HAP-1 (cell line): ENCODE results near the gene PDLIM4.
A peak's percentile ranks its signal among the peaks of the same experiment; 100 is the strongest.

Source experiments
- DNase-seq, 2 experiments: peaks; one replicate each; pipeline ENCODE4 v3.0.0-alpha.2; 2016 to 2020; ENCODE audit warnings: low spot score in 2 of 2
- H3K27me3 ChIP-seq: fragments of 250-450 bp; sonication (Bioruptor Pico); 2 replicates; pipeline ENCODE4 v1.5.1; 2020; ENCODE audit warnings: low read depth, mild to moderate bottlenecking, moderate library complexity
- H3K36me3 ChIP-seq: fragments of 250-450 bp; sonication (Bioruptor Pico); replicated peaks from 2 replicates; pipeline ENCODE4 v1.5.1; 2020; ENCODE audit warnings: mild to moderate bottlenecking
- H3K4me1 ChIP-seq: fragments of 250-450 bp; sonication (Bioruptor Pico); 2 replicates; pipeline ENCODE4 v1.5.1; 2020; ENCODE audit warnings: mild to moderate bottlenecking
- H3K4me3 ChIP-seq: fragments of 250-450 bp; sonication (Bioruptor Pico); 2 replicates; pipeline ENCODE4 v1.5.1; 2020; ENCODE audit warnings: mild to moderate bottlenecking, moderate library complexity
- H3K9me3 ChIP-seq: fragments of 250-450 bp; sonication (Bioruptor Pico); 2 replicates; pipeline ENCODE4 v1.5.1; 2020; ENCODE audit warnings: mild to moderate bottlenecking, moderate library complexity
- in situ Hi-C: fragments of 300-500 bp; cut with MboI; formaldehyde crosslinking; loops from 3 replicates; pipeline ENCODE4 v1.14.3; 2020; ENCODE audit warnings: low sequenced_read_pairs, inconsistent platforms, mixed read lengths

The PDLIM4 gene

GRCh38 chr5:132221781-132222648, 35.5 kb upstream of the PDLIM4 start:
- Histone ChIP-seq H3K9me3 (no peaks in the 10 kb centered on the region), H3K27me3 (no peaks in the 10 kb centered on the region), H3K4me3 (no peak overlapping the region), H3K36me3 (0 out of 2 replicates have a peak, but pooled peaks cover 3% of the 10 kb centered on the region), H3K4me1 (peaks cover 12% of the 10 kb centered on the region; the same call in 1 of the 2 replicates)
- in situ Hi-C loops = no loop called here
- DNase-seq = no peak

- H3K36me3 ChIP-seq = no peaks in the 10 kb centered on the region
- no peaks in the 10 kb centered on the region for H3K9me3 ChIP-seq
- H3K4me1 ChIP-seq = peaks cover 12% of the 10 kb centered on the region; the same call in 1 of the 2 replicates
- H3K4me3 ChIP-seq = no peak overlapping the region
- H3K27me3 ChIP-seq = no peaks in the 10 kb centered on the region
- DNase-seq = no peak
- in situ Hi-C loops = no loop called here
Observed at GRCh38 chr5:132222649-132223038, 34.9 kb upstream of the PDLIM4 start.

GRCh38 chr5:132223861-132224260, 33.6 kb upstream of the PDLIM4 start:
- Histone ChIP-seq H3K9me3 (no peaks in the 10 kb centered on the region), H3K4me3 (no peak overlapping the region), H3K36me3 (no peaks in the 10 kb centered on the region), H3K4me1 (peaks cover 15% of the 10 kb centered on the region), H3K27me3 (no peaks in the 10 kb centered on the region)
- in situ Hi-C loops = no loop called here
- DNase-seq = no peak

GRCh38 chr5:132224716-132225115, 32.8 kb upstream of the PDLIM4 start:
- Histone ChIP-seq H3K4me3 (no peak overlapping the region), H3K36me3 (no peaks in the 10 kb centered on the region), H3K9me3 (no peaks in the 10 kb centered on the region), H3K4me1 (peaks cover 15% of the 10 kb centered on the region), H3K27me3 (no peaks in the 10 kb centered on the region)
- in situ Hi-C loops = no loop called here
- DNase-seq = no peak

- in situ Hi-C loops = no loop called here
- Histone ChIP-seq H3K9me3 (no peaks in the 10 kb centered on the region), H3K4me1 (peaks cover 15% of the 10 kb centered on the region), H3K36me3 (no peaks in the 10 kb centered on the region), H3K27me3 (no peaks in the 10 kb centered on the region), H3K4me3 (no peak overlapping the region)
- peak; percentile 14 to 62 for DNase-seq
Observed at GRCh38 chr5:132225165-132226032, 32.1 kb upstream of the PDLIM4 start.

- DNase-seq = no peak
- H3K9me3 ChIP-seq = no peaks in the 10 kb centered on the region
- peaks cover 15% of the 10 kb centered on the region for H3K4me1 ChIP-seq
- H3K27me3 ChIP-seq = no peaks in the 10 kb centered on the region
- H3K36me3 ChIP-seq = no peaks in the 10 kb centered on the region
- in situ Hi-C loops = no loop called here
- peak overlapping the region; percentile 48 for H3K4me3 ChIP-seq
Observed at GRCh38 chr5:132226516-132227234, 30.8 kb upstream of the PDLIM4 start.

GRCh38 chr5:132227235-132227484, 30.3 kb upstream of the PDLIM4 start:
- H3K4me3 ChIP-seq = peak overlapping the region; percentile 48
- in situ Hi-C loops = no loop called here

GRCh38 chr5:132227485-132228240, 29.8 kb upstream of the PDLIM4 start, which contains the start of gene P4HA2:
TSS of gene P4HA2 (minus strand) at chr5:132227853. CDS start at chr5:132218626, 9,227 bp downstream.
- H3K27me3 ChIP-seq = no peaks in the 10 kb centered on the region
- no peaks in the 10 kb centered on the region for H3K9me3 ChIP-seq
- peaks cover 15% of the 10 kb centered on the region for H3K4me1 ChIP-seq
- in situ Hi-C loops = no loop called here
- DNase-seq = peak; percentile 74 to 86
- peak within 1 kb of the TSS; percentile 48 for H3K4me3 ChIP-seq
- H3K36me3 ChIP-seq = no peaks in the 10 kb centered on the region

More at GRCh38 chr5:132227235-132227484, 30.3 kb upstream of the PDLIM4 start:
- Histone ChIP-seq H3K4me1 (peaks cover 15% of the 10 kb centered on the region), H3K27me3 (no peaks in the 10 kb centered on the region), H3K9me3 (no peaks in the 10 kb centered on the region), H3K36me3 (no peaks in the 10 kb centered on the region)
- DNase-seq = no peak

- DNase-seq = no peak
- Histone ChIP-seq H3K27me3 (no peaks in the 10 kb centered on the region), H3K4me3 (peak overlapping the region; percentile 48), H3K36me3 (no peaks in the 10 kb centered on the region), H3K4me1 (peaks cover 15% of the 10 kb centered on the region), H3K9me3 (no peaks in the 10 kb centered on the region)
- in situ Hi-C loops = no loop called here
Observed at GRCh38 chr5:132228241-132229035, 29.1 kb upstream of the PDLIM4 start.

- H3K4me1 ChIP-seq = peaks cover 15% of the 10 kb centered on the region
- no peak for DNase-seq
- no peaks in the 10 kb centered on the region for H3K9me3 ChIP-seq
- in situ Hi-C loops = no loop called here
- no peak overlapping the region for H3K4me3 ChIP-seq
- no peaks in the 10 kb centered on the region for H3K27me3 ChIP-seq
- H3K36me3 ChIP-seq = no peaks in the 10 kb centered on the region
Observed at GRCh38 chr5:132229236-132229635, 28.3 kb upstream of the PDLIM4 start.

GRCh38 chr5:132230871-132231270, 26.6 kb upstream of the PDLIM4 start:
- in situ Hi-C loops = no loop called here
- no peak for DNase-seq
- no peaks in the 10 kb centered on the region for H3K36me3 ChIP-seq
- H3K4me3 ChIP-seq = no peak overlapping the region
- no peaks in the 10 kb centered on the region for H3K9me3 ChIP-seq
- peaks cover 7% of the 10 kb centered on the region for H3K4me1 ChIP-seq
- H3K27me3 ChIP-seq = no peaks in the 10 kb centered on the region

GRCh38 chr5:132232465-132232864, 25.0 kb upstream of the PDLIM4 start:
- Histone ChIP-seq H3K4me1 (peaks cover 3% of the 10 kb centered on the region), H3K36me3 (no peaks in the 10 kb centered on the region), H3K9me3 (no peaks in the 10 kb centered on the region), H3K27me3 (no peaks in the 10 kb centered on the region), H3K4me3 (no peak overlapping the region)
- in situ Hi-C loops = no loop called here
- no peak for DNase-seq
